ENCODE results near the gene ZW10.
"Not testable (repeated sequence)": the region's sequence is repeated elsewhere in the genome, so short reads cannot be mapped to it uniquely, and the experiment has no call there.

Gene ZW10

DNA sequence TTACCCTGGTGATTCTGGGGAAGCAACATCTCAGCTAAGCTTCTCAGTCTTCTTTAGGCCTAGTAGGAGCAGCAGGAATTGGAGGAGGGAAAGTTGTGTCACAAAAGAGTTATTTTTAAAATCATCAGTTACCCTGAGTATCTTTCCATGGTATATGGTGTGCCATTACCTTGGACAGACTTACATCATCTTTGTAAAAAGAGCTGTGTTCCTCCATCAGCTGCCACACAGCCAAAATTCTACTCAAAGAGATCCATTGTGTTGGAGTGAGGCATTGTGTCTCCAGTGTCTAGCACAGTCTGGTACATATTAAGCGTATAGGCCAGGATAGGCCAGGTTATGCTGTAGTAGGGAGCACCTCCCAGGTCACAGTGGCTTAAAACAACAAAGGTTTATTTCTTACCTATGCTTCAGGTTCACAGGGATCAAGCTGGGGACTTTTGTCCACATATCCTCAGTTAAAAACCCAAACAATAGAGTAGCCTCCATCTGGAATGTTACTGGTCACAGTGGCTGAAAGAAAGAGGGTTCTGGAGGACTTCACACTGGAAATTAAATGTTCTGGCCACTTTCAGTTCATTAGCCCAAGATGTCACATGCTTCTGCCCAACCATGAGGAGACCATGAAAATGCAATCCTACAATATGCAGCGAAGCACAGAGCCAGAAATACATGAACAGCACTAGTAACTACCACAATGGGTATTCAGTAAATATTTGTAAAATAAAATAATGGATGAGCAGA is 57.4 kb downstream of the ZW10 start:
- Histone ChIP-seq H4K20me1 (ENCODE audit: insufficient read depth, low read length) (no peaks in the 10 kb centered on the region), H3K9me3 (ENCODE audit: insufficient read depth, low read length) (no peaks in the 10 kb centered on the region), H3K36me3 (replicated peaks; ENCODE audit: low read depth, low read length) (no peaks in the 10 kb centered on the region), H3K79me2 (ENCODE audit: low read length) (no peaks in the 10 kb centered on the region), H3K4me1 (ENCODE audit: low read length) (no peaks in the 10 kb centered on the region), H3K27me3 (ENCODE audit: low read depth, low read length) (no peaks in the 10 kb centered on the region), H3K9ac (ENCODE audit: low read length) (no peak overlapping the region), H3K4me3 (ENCODE audit: low read length) (no peak overlapping the region), H3K27ac (ENCODE audit: low read length) (no peak overlapping the region), H3K4me2 (ENCODE audit: low read length) (no peak overlapping the region), H2AFZ (ENCODE audit: low read depth, low read length) (no peak overlapping the region)
- no peak for TF ChIP-seq EZH2phosphoT487 (IDR thresholded peaks at IDR 0.05; ENCODE audit: low read depth)
- TF ChIP-seq, protein P1, sequence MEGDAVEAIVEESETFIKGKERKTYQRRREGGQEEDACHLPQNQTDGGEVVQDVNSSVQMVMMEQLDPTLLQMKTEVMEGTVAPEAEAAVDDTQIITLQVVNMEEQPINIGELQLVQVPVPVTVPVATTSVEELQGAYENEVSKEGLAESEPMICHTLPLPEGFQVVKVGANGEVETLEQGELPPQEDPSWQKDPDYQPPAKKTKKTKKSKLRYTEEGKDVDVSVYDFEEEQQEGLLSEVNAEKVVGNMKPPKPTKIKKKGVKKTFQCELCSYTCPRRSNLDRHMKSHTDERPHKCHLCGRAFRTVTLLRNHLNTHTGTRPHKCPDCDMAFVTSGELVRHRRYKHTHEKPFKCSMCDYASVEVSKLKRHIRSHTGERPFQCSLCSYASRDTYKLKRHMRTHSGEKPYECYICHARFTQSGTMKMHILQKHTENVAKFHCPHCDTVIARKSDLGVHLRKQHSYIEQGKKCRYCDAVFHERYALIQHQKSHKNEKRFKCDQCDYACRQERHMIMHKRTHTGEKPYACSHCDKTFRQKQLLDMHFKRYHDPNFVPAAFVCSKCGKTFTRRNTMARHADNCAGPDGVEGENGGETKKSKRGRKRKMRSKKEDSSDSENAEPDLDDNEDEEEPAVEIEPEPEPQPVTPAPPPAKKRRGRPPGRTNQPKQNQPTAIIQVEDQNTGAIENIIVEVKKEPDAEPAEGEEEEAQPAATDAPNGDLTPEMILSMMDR (IDR thresholded peaks at IDR 0.05; ENCODE audit: low read depth, low read length), result no peak

DNA sequence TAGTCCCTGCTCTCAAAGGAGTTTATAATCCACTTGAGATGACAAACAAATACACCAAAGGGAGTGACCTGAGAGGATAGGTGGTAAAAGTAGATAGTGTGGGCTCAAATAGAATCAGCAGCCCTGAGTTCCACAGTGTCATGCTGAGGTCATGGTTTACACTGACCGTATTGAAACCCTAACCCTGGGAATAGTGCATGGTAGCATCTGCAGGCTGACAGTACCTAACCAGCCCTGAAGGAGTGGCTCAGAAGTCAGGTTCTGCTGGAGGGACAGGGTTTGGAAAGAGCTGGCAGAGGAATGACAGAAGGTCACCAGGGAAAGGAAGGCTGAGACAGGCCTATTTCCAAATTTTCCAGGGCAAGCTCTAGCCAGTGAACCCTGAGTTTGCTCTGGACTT is 58.2 kb downstream of the ZW10 start:
- H3K9me3 ChIP-seq (ENCODE audit: insufficient read depth, low read length), result no peaks in the 10 kb centered on the region
- no peak overlapping the region for H3K27ac ChIP-seq (ENCODE audit: low read length)
- no peaks in the 10 kb centered on the region for H3K79me2 ChIP-seq (ENCODE audit: low read length)
- no peak overlapping the region for H3K4me3 ChIP-seq (ENCODE audit: low read length)
- no peak overlapping the region for H3K4me2 ChIP-seq (ENCODE audit: low read length)
- TF ChIP-seq, protein P1 (IDR thresholded peaks at IDR 0.05; ENCODE audit: low read depth, low read length), result no peak
- no peak for TF ChIP-seq EZH2phosphoT487 (IDR thresholded peaks at IDR 0.05; ENCODE audit: low read depth)
- no peaks in the 10 kb centered on the region for H4K20me1 ChIP-seq (ENCODE audit: insufficient read depth, low read length)
- no peak overlapping the region for H2AFZ ChIP-seq (ENCODE audit: low read depth, low read length)
- H3K27me3 ChIP-seq (ENCODE audit: low read depth, low read length), result no peaks in the 10 kb centered on the region
- H3K4me1 ChIP-seq (ENCODE audit: low read length), result no peaks in the 10 kb centered on the region
- H3K36me3 ChIP-seq (replicated peaks; ENCODE audit: low read depth, low read length), result no peaks in the 10 kb centered on the region
- H3K9ac ChIP-seq (ENCODE audit: low read length), result no peak overlapping the region

DNA sequence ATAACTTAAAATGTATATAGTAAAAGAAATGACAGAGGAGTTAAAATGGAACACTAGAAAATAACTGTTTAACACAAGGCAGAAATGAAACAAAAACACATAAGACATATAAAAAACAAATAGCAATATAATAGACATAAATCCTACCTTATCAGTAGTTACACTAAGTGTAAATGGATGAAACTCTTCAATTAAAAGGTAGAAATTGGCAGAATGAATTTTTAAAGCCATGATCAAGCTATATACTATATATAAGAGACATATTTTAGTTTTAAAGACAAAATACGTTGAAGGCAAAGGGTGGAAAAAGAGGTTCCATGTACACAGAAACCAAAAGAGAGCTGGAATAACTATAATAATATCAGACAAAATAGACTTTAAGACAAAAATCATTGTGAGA is 62.5 kb downstream of the ZW10 start:
- TF ChIP-seq, protein P1 (IDR thresholded peaks at IDR 0.05; ENCODE audit: low read depth, low read length), result no peak
- no peak for TF ChIP-seq EZH2phosphoT487 (IDR thresholded peaks at IDR 0.05; ENCODE audit: low read depth)
- Histone ChIP-seq H3K9me3 (ENCODE audit: insufficient read depth, low read length) (no peaks in the 10 kb centered on the region), H3K4me3 (ENCODE audit: low read length) (no peak overlapping the region), H3K4me2 (ENCODE audit: low read length) (no peak overlapping the region), H3K9ac (ENCODE audit: low read length) (no peak overlapping the region), H3K27ac (ENCODE audit: low read length) (no peak overlapping the region), H2AFZ (ENCODE audit: low read depth, low read length) (no peak overlapping the region), H3K4me1 (ENCODE audit: low read length) (no peaks in the 10 kb centered on the region), H3K36me3 (replicated peaks; ENCODE audit: low read depth, low read length) (no peaks in the 10 kb centered on the region), H3K79me2 (ENCODE audit: low read length) (no peaks in the 10 kb centered on the region), H4K20me1 (ENCODE audit: insufficient read depth, low read length) (no peaks in the 10 kb centered on the region), H3K27me3 (ENCODE audit: low read depth, low read length) (no peaks in the 10 kb centered on the region)

DNA sequence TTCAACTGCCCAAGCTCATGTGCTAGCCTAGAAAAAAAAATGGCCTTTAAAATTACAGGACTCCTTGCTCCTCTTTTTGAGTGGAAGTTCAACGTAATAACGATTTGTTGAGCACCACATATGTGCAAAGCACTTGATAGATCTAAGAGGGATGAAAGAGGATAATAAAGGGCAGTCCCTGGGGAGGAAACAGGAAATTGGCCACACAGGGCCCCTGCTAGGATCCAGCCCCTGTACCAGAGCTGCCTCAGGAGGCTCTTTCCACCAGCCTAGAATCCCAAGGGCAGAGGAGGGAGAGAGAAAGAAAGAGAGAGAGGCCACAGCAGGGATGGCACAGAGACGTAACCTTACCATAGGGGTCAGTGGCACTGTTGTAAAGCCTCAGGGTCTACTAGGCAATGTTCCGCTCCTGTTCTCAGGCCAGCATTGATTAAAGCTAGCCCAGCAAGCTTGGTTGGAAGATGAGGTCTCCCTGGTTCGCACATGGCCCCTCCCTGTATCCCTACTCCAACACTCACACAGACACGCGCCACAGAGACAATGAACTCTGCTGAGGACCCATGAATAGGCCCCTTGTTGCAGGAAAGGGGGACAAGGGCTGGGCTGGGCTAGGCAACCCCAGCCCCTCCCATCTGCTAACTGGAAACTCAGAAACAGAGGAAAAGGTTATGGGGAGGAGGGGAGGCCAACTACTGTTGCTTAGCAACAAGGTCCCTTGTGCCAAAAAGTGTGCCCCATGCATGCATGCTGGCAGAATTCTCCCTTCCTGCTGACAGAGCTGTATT is 67.4 kb downstream of the ZW10 start, which contains the start of gene TMPRSS5:
Gene TMPRSS5 (minus strand): TSS at position 438 of the 785 bp plus-strand sequence. CDS start 84 bp downstream, at position 354.
- Histone ChIP-seq H3K9me3 (ENCODE audit: insufficient read depth, low read length) (no peaks in the 10 kb centered on the region), H3K36me3 (replicated peaks; ENCODE audit: low read depth, low read length) (no peaks in the 10 kb centered on the region), H3K9ac (ENCODE audit: low read length) (no peak within 1 kb of the TSS), H3K4me2 (ENCODE audit: low read length) (no peak within 1 kb of the TSS), H3K79me2 (ENCODE audit: low read length) (no peaks in the 10 kb centered on the region), H4K20me1 (ENCODE audit: insufficient read depth, low read length) (no peaks in the 10 kb centered on the region), H3K4me3 (ENCODE audit: low read length) (no peak within 1 kb of the TSS), H3K4me1 (ENCODE audit: low read length) (no peaks in the 10 kb centered on the region), H3K27me3 (ENCODE audit: low read depth, low read length) (no peaks in the 10 kb centered on the region), H2AFZ (ENCODE audit: low read depth, low read length) (no peak within 1 kb of the TSS), H3K27ac (ENCODE audit: low read length) (no peak within 1 kb of the TSS)
- TF ChIP-seq, protein P1 (IDR thresholded peaks at IDR 0.05; ENCODE audit: low read depth, low read length), result no peak
- TF ChIP-seq EZH2phosphoT487 (IDR thresholded peaks at IDR 0.05; ENCODE audit: low read depth), result no peak

DNA sequence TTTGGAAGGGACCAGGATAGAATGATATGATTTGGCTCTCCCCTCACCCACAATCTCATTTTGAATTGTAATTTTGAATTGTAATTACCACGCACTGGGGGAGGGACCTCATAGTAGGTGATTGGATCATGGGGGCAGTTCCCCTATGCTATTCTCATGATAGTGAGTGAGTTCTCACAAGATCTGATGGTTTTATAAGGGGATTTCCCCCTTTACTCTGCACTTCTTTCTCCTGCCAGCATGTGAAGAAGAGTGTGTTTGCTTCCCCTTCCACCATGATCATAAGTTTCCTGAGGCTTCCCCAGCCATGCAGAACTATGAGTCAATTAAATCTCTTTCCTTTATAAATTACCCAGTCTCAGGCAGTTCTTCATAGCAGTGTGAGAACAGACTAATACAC is 69.9 kb downstream of the ZW10 start:
- not testable (repeated sequence) for H3K4me1 ChIP-seq (ENCODE audit: low read length); H3K36me3 ChIP-seq (replicated peaks; ENCODE audit: low read depth, low read length); H3K9ac ChIP-seq (ENCODE audit: low read length); H2AFZ ChIP-seq (ENCODE audit: low read depth, low read length); H3K79me2 ChIP-seq (ENCODE audit: low read length); H3K4me2 ChIP-seq (ENCODE audit: low read length); H3K27ac ChIP-seq (ENCODE audit: low read length); H3K4me3 ChIP-seq (ENCODE audit: low read length); H4K20me1 ChIP-seq (ENCODE audit: insufficient read depth, low read length); H3K9me3 ChIP-seq (ENCODE audit: insufficient read depth, low read length); H3K27me3 ChIP-seq (ENCODE audit: low read depth, low read length)
